Vagina (tissue), 2 donors: ENCODE measurements around the gene FOXN3. TPM values are rescaled to one million over a fixed set of nuclear protein-coding genes. Genes with fewer than 3 reads are reported as not detected.

ENCODE experiments used
- DNase-seq, 2 donors: peaks; one replicate each; pipeline ENCODE4 v3.0.0-alpha.2; 2017; ENCODE audit errors: extremely low spot score in 2 of 2
- H3K27ac ChIP-seq: fragments of 200-600 bp; sonication (generic); one replicate; pipeline ENCODE4 v1.5.1; 2019
- H3K27me3 ChIP-seq: fragments of 200-600 bp; sonication (generic); one replicate; pipeline ENCODE4 v1.5.1; 2019
- H3K36me3 ChIP-seq, 2 donors: fragments of 200-600 bp; sonication (generic); one replicate each; pipeline ENCODE4 v1.5.1; 2017 to 2019
- H3K4me1 ChIP-seq: fragments of 200-600 bp; sonication (generic); one replicate; pipeline ENCODE4 v1.5.1; 2019
- H3K4me3 ChIP-seq, 2 donors: fragments of 200-600 bp; sonication (generic); 1 replicate in 1 of 2; 2 replicates in 1 of 2; pipeline ENCODE4 v1.5.1; 2016 to 2019
- H3K9me3 ChIP-seq: fragments of 200-600 bp; sonication (generic); one replicate; pipeline ENCODE4 v1.5.1; 2019
- CTCF ChIP-seq, 3 experiments: fragments of 450-650 bp in 2 of 3; fragments of 200-600 bp in 1 of 3; sonication (generic) in 1 of 3; IDR thresholded peaks; one replicate each; pipeline ENCODE4 v1.5.1; 2017 to 2019; ENCODE audit warnings: antibody characterized with exemption in 3 of 3, mild to moderate bottlenecking in 2 of 3, moderate library complexity in 2 of 3
- POLR2A ChIP-seq, 2 donors: fragments of 450-650 bp; IDR thresholded peaks; one replicate each; pipeline ENCODE4 v1.6.1; 2017; ENCODE audit warnings: antibody characterized with exemption in 2 of 2, mild to moderate bottlenecking in 2 of 2, moderate library complexity in 2 of 2
- POLR2AphosphoS5 ChIP-seq, 2 donors: sonication (generic); formaldehyde crosslinking; IDR thresholded peaks; one replicate each; pipeline ENCODE4 v1.9.0; 2017; ENCODE audit warnings: antibody characterized with exemption in 2 of 2, mild to moderate bottlenecking in 2 of 2, low read depth in 1 of 2; ENCODE audit not compliant: insufficient read depth in 1 of 2
- intact Hi-C: fragments of 100-400 bp; cut with DNase I; formaldehyde crosslinking; loops from one replicate; pipeline ENCODE4 v1.15.1; 2023
- total RNA-seq: library from RNA; depleted of rRNA; stranded (reverse); fragments of >200 nt; gene quantifications from one replicate; pipeline ENCODE4 v1.2.3, GENCODE V29; 2016

The FOXN3 gene
- total RNA-seq, 1 donor from 2014 or later, result 111 TPM

- no peak for TF ChIP-seq CTCF (IDR thresholded peaks at IDR 0.05)
- no peak for TF ChIP-seq POLR2A (IDR thresholded peaks at IDR 0.05)
- TF ChIP-seq POLR2AphosphoS5 (IDR thresholded peaks at IDR 0.05; ENCODE audit: insufficient read depth in 1 of 2, low read depth in 1 of 2), result no peak
- Histone ChIP-seq H3K36me3 (no peaks in the 10 kb centered on the region), H3K4me3 (no peak overlapping the region), H3K27me3 (no peaks in the 10 kb centered on the region), H3K27ac (peak overlapping the region; percentile 52), H3K9me3 (no peaks in the 10 kb centered on the region), H3K4me1 (peaks cover 57% of the 10 kb centered on the region)
- intact Hi-C loops, result no loop called here
- DNase-seq, result no peak
Observed at GRCh38 chr14:89225607-89226006, 191.4 kb downstream of the FOXN3 start.

- Histone ChIP-seq H3K27me3 (no peaks in the 10 kb centered on the region), H3K4me3 (no peak overlapping the region), H3K9me3 (no peaks in the 10 kb centered on the region), H3K36me3 (no peaks in the 10 kb centered on the region), H3K27ac (no peak overlapping the region), H3K4me1 (peaks cover 43% of the 10 kb centered on the region)
- no peak for TF ChIP-seq POLR2A (IDR thresholded peaks at IDR 0.05)
- no peak for TF ChIP-seq POLR2AphosphoS5 (IDR thresholded peaks at IDR 0.05; ENCODE audit: insufficient read depth in 1 of 2, low read depth in 1 of 2)
- no peak for TF ChIP-seq CTCF (IDR thresholded peaks at IDR 0.05)
- DNase-seq, result no peak
- intact Hi-C loops, result no loop called here
Observed at GRCh38 chr14:89221109-89221810, 195.8 kb downstream of the FOXN3 start.

GRCh38 chr14:89219051-89219450 is 198.0 kb downstream of the FOXN3 start:
- no peak overlapping the region for H3K27ac ChIP-seq
- DNase-seq, result no peak
- peaks cover 58% of the 10 kb centered on the region for H3K4me1 ChIP-seq
- intact Hi-C loops, result no loop called here
- H3K4me3 ChIP-seq, result no peak overlapping the region
- H3K27me3 ChIP-seq, result no peaks in the 10 kb centered on the region
- TF ChIP-seq CTCF (IDR thresholded peaks at IDR 0.05) (no peak), POLR2AphosphoS5 (IDR thresholded peaks at IDR 0.05; ENCODE audit: insufficient read depth in 1 of 2, low read depth in 1 of 2) (no peak), POLR2A (IDR thresholded peaks at IDR 0.05) (no peak)
- no peaks in the 10 kb centered on the region for H3K36me3 ChIP-seq
- H3K9me3 ChIP-seq, result no peaks in the 10 kb centered on the region

GRCh38 chr14:89217891-89218290 is 199.1 kb downstream of the FOXN3 start:
- Histone ChIP-seq H3K9me3 (no peaks in the 10 kb centered on the region), H3K4me1 (peaks cover 67% of the 10 kb centered on the region), H3K36me3 (no peaks in the 10 kb centered on the region), H3K27ac (no peak overlapping the region), H3K27me3 (no peaks in the 10 kb centered on the region), H3K4me3 (no peak overlapping the region)
- intact Hi-C loops, result no loop called here
- TF ChIP-seq CTCF (IDR thresholded peaks at IDR 0.05) (no peak), POLR2A (IDR thresholded peaks at IDR 0.05) (no peak), POLR2AphosphoS5 (IDR thresholded peaks at IDR 0.05; ENCODE audit: insufficient read depth in 1 of 2, low read depth in 1 of 2) (no peak)
- no peak for DNase-seq

GRCh38 chr14:89215531-89215930 is 201.5 kb downstream of the FOXN3 start:
- DNase-seq, result no peak
- Histone ChIP-seq H3K9me3 (no peaks in the 10 kb centered on the region), H3K4me1 (peaks cover 61% of the 10 kb centered on the region), H3K27ac (peak overlapping the region; percentile 13), H3K4me3 (no peak overlapping the region), H3K27me3 (no peaks in the 10 kb centered on the region), H3K36me3 (no peaks in the 10 kb centered on the region)
- TF ChIP-seq POLR2A (IDR thresholded peaks at IDR 0.05) (no peak), POLR2AphosphoS5 (IDR thresholded peaks at IDR 0.05; ENCODE audit: insufficient read depth in 1 of 2, low read depth in 1 of 2) (no peak), CTCF (IDR thresholded peaks at IDR 0.05) (no peak)
- intact Hi-C loops, result no loop called here
